Prostate gland (tissue), 2 donors: ENCODE results near the gene POMGNT2.

Experiments
- POLR2A ChIP-seq: fragments of 450-650 bp; IDR thresholded peaks from one replicate; pipeline ENCODE4 v1.6.1; 2016; ENCODE audit warnings: antibody characterized with exemption, mild to moderate bottlenecking
- POLR2AphosphoS5 ChIP-seq: sonication (generic); formaldehyde crosslinking; IDR thresholded peaks from one replicate; pipeline ENCODE4 v1.6.1; 2017; ENCODE audit warnings: antibody characterized with exemption
- TF ChIP-seq, protein P1 (sequence below), 4 experiments: fragments of 200-600 bp in 2 of 4; fragments of 450-650 bp in 2 of 4; sonication (generic) in 2 of 4; IDR thresholded peaks; 1 replicate in 3 of 4; 2 replicates in 1 of 4; pipeline ENCODE4 v1.5.1; 2016 to 2019; ENCODE audit warnings: antibody characterized with exemption in 4 of 4, mild to moderate bottlenecking in 2 of 4, moderate library complexity in 2 of 4

DNA sequence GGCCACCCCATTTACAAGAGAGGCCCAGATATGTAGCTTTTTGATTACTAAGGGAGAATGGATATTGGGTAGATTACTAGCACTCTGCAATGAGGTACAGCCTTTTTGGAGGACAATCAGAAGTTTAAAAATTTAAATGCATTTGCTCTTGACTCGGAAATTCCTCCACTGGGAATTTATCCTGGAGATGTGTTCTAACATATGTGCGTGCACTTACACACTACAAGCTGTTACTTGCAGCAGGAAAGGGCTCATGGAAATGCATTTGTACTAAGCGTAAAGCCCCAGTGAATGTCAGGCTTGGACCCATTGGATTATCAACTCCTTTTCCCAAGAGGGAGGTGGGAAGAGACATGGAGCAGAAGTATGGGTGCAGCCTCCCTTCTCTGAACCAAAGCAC is 7.8 kb upstream of the POMGNT2 start:
- TF ChIP-seq, protein P1, sequence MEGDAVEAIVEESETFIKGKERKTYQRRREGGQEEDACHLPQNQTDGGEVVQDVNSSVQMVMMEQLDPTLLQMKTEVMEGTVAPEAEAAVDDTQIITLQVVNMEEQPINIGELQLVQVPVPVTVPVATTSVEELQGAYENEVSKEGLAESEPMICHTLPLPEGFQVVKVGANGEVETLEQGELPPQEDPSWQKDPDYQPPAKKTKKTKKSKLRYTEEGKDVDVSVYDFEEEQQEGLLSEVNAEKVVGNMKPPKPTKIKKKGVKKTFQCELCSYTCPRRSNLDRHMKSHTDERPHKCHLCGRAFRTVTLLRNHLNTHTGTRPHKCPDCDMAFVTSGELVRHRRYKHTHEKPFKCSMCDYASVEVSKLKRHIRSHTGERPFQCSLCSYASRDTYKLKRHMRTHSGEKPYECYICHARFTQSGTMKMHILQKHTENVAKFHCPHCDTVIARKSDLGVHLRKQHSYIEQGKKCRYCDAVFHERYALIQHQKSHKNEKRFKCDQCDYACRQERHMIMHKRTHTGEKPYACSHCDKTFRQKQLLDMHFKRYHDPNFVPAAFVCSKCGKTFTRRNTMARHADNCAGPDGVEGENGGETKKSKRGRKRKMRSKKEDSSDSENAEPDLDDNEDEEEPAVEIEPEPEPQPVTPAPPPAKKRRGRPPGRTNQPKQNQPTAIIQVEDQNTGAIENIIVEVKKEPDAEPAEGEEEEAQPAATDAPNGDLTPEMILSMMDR (IDR thresholded peaks at IDR 0.05) = no peak
- TF ChIP-seq POLR2AphosphoS5 (no peak), POLR2A (no peak)
